Measurements from ENCODE around the gene TAF1A.

The TAF1A gene

DNA sequence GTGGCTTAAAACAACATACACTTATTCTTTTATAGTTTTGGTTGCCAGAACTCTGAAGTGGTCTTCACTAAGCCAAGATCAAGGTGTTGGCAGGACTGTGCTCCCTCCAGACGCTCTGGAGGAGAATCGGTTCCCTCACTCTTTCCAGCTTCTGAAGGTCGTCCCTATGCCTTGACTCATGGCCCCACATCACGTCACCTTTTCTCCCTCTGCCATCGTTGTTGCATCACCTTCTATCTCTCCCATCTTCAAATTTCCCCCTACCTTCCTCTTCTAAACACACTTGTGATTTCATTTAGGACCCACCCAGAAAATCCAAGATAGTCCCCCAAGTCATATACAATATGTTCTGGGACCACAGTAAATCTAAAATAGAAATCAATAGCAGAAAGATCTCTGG is 54.3 kb downstream of the TAF1A start:
- DNase-seq (ENCODE audit: low read depth, low spot score), result no peak

DNA sequence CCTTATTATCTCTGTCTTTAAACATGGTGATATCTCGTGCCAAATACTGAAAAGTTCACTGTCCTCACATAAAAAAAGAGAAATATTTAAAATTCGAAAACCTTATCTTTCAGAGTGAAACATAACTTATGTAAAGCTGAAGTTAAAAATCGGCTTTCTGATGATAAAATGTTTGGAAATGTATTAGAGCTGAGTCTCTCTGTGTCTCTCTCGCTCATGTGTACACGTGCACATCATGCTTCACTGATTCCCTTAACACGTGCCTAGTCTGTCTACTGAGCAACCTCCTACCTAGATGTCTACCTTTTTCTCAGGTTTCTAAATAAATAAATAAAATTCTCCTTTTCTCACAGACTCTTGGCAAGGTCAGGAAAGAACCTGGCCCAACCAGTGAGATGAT is 58.9 kb downstream of the TAF1A start:
- no peak for DNase-seq (ENCODE audit: low read depth, low spot score)

DNA sequence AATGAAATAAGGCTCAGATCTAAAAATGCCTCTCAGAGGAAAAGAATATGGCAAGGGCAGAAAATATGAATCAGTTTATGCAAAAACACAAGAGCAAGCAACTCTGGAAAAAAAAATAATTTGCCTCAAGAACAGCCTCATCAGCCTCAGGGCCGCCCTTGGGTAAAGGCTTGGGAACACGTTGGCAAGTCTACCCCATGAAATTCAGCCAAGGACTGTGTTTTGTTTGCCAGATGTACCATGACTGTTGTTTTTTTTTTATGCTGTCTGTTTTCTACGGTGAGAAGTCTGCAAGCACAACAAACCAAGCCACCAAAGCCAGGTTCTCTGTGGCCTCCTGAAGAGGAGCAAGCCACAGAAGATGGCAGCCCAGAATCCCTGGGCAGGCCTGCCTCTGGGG is 59.8 kb downstream of the TAF1A start:
- DNase-seq (ENCODE audit: low read depth, low spot score), result no peak

DNA sequence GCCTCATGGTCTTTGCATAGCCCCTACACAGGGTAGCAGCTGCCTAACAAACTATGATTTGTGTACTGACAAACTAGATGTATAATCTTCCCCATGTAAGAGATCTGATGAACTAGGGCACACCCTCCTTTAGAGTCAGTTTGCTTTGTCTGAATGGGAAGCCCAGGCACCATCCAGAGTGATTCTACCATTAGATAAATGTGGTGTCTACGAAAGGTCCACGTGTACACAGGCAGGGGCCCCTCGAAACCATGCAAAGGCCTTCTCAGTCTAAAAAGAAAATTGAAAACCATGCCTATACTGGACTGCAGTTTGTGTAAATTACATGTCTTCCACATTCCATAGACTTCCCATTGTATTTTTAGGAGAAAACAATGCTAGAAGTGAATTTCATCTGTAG is 60.6 kb downstream of the TAF1A start:
- DNase-seq (ENCODE audit: low read depth, low spot score), result no peak

DNA sequence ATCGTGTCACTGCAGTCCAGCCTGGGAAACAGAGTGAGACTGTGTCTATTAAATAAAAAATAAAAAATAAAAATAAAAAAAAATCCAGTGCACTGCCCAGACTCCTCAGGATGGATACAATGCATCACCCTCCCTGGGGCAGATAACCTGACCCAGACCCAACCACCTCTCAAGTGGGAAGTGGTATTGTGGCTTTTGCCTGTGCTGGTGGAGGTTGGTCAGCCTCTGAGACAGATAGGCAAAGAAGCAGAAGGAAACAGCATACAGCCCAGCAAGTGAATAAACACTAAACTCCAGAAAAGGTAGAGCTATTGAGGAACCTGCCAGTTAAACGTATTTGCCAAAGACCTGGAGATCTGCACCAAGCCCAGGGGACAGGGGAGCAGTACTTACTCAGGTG is 63.8 kb downstream of the TAF1A start:
- no peak for DNase-seq (ENCODE audit: low read depth, low spot score)

DNA sequence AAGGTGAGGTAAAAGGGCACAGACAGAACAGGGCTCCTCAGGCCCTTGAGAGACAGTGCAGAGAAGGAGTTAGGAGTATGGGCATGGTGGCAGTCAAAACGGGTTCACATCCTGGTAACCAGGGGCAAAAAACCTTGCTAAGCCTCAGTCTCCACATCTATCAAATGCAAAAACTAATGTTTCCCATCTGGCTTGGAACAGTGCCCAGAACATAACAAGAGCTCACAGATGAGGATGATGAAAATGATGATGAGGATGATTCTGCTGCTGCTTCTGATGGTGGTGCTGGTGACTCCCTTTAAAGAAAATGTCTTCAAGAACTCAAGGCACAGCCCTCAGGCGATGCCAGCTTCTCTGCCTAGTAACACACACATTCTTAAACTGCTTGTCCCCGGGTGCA is 65.9 kb downstream of the TAF1A start:
- DNase-seq (ENCODE audit: low read depth, low spot score), result no peak

DNA sequence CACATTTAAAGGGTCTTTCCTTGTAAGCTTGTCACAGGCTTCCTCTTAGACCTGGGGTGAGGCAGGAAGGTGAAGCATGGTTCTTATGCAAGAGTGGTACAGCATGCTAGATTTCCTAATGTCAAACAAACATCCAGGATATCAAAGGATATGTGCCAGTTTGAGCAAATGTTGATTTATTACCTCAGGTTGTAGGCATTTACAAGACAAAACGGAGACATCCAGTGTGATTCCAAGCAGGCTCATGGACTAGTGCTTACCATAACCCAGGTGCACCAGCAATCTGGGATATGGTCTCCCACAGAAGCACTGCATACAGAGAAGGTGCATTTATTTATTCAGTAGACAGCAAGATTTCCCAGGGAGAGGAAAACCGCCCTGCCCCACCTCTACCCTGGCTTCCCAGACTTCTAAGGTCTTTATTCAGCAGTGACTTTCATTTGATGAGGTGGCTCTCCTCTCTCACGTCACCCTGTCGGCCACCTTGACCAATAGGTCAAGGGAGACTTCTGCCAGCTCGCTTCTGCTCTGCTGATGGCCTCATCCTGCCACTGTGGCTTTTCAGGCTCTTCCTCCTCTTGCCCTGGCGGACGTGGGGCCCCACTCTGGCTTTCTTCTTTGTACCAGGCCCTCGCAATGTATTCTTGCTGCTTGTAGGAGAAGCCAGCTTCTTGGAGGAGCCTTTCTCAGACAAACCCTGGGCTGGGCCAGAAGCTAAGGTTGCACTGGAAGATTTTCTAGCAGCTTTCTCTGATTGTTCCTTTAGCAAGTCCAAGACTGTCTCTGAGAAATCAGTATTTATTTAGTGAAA is 67.4 kb downstream of the TAF1A start:
- no peak for DNase-seq (ENCODE audit: low read depth, low spot score)

DNA sequence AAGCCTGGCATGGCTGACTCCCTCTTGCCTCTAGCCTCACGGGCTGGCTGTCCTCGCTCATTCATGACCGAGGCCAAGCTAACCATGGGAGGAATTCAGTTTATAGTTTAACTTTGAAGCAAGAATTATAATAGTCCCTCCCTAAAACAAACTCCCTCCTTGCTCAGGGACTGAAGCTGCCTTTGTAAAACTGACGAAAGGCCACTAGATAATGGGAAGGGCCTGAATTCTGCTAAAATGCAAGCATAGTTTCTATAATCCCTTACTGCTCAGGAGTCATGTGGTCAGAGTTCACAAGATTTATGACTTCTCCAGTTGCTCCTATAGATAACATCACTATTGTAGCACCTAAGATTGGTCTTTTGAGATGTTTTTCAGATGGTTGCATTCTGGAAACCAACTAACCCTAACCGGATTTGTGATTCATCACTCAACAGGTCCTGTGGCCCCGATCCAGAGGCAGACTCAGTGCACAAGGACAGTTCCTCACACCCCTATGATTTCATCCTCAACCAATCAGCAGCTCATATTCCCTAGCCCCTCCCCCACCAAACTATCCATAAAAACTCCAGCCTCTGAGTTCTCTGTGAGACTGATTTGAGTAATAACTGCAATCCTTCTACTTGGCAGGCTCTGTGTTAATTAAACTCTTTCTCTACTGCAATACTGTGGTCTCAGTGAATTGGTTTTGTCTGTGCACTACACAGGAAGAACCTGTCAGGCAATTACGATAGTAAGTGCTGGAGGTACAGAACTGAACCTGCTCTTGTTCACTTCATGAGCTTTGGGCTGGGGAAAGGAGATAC is 68.2 kb downstream of the TAF1A start:
- no peak for DNase-seq (ENCODE audit: low read depth, low spot score)
